ENCODE data around the gene ITGB3. TPM values are rescaled to one million over a fixed set of nuclear protein-coding genes. Genes with fewer than 3 reads are reported as not detected.

ITGB3 gene
- total RNA-seq, 1 donor from 2014 or later: 6.6 TPM

DNA sequence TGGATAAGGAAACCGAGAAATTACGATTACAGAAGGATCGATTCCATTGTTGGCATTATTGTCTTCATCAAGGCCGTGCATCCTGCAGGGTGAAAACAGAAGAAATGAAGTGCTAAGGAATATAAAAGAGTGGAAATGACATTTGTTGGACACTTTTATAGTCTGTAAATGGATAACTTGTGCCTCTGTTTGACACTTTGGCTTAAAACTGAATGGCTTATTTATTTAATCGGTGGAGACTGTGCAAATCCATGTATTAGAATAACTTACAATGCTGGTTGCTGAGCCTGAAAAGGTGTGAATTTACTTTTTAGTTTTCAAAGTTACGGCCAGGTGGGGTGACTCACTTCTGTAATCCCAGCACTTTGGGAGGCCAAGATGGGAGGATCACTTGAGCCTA lies 31.4 kb downstream of the ITGB3 start:
- ATAC-seq (no peak), DNase-seq (no peak)
- intact Hi-C loops (cut with DNase I): no loop called here
- H3K27me3 ChIP-seq: no peaks in the 10 kb centered on the region
- H3K36me3 ChIP-seq: no peaks in the 10 kb centered on the region
- peaks cover 4% of the 10 kb centered on the region for H3K4me1 ChIP-seq
- no peak overlapping the region for H3K4me3 ChIP-seq
- H3K9me3 ChIP-seq: no peaks in the 10 kb centered on the region
- no peak overlapping the region for H3K27ac ChIP-seq
- TF ChIP-seq, protein P1, sequence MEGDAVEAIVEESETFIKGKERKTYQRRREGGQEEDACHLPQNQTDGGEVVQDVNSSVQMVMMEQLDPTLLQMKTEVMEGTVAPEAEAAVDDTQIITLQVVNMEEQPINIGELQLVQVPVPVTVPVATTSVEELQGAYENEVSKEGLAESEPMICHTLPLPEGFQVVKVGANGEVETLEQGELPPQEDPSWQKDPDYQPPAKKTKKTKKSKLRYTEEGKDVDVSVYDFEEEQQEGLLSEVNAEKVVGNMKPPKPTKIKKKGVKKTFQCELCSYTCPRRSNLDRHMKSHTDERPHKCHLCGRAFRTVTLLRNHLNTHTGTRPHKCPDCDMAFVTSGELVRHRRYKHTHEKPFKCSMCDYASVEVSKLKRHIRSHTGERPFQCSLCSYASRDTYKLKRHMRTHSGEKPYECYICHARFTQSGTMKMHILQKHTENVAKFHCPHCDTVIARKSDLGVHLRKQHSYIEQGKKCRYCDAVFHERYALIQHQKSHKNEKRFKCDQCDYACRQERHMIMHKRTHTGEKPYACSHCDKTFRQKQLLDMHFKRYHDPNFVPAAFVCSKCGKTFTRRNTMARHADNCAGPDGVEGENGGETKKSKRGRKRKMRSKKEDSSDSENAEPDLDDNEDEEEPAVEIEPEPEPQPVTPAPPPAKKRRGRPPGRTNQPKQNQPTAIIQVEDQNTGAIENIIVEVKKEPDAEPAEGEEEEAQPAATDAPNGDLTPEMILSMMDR (IDR thresholded peaks at IDR 0.05): no peak

DNA sequence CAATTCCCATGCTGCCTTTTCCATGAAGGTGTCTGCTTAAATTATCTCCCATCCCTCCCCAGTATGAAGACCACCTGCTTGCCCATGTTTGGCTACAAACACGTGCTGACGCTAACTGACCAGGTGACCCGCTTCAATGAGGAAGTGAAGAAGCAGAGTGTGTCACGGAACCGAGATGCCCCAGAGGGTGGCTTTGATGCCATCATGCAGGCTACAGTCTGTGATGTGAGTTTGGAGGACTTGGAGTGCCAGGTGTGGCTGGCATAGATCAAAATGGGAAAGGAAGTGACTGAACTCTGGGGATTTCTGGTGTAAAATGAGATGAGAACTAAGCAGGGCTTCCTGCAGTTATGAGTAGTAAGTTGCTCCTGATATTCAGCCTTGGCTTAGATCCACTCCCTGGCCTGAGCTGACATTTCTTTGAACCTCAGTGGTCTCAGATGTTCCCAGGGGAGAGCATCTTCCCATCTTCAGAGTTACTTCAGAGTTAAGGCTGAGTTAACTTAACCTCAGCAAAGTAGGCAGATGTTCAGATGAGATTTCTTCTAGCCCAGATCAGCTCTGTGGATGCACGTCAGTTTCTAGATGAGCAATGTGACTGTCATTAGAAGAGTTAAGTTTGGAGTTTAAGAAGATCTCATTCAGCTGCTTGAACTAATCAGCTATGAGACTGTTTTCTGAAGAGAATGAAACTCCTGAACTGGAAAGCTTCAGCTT lies 32.7 kb downstream of the ITGB3 start:
- ATAC-seq (no peak), DNase-seq (no peak)
- TF ChIP-seq, protein P1 (IDR thresholded peaks at IDR 0.05): no peak
- H3K4me1 ChIP-seq: no peaks in the 10 kb centered on the region
- intact Hi-C loops (cut with DNase I): no loop called here
- H3K9me3 ChIP-seq: no peaks in the 10 kb centered on the region
- no peaks in the 10 kb centered on the region for H3K36me3 ChIP-seq
- no peak overlapping the region for H3K4me3 ChIP-seq
- H3K27ac ChIP-seq: no peak overlapping the region
- H3K27me3 ChIP-seq: no peaks in the 10 kb centered on the region

DNA sequence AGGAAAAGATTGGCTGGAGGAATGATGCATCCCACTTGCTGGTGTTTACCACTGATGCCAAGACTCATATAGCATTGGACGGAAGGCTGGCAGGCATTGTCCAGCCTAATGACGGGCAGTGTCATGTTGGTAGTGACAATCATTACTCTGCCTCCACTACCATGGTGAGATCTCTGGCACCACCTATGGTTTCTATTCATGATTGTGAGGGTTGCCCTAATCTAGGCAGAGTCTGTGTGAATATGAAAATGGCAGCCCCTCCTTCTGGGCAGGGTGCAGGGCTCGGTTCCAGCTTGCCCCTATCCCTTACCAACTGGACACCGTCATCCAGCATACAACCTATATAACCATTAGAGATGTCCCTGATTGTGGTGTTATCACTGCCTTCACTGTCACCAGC lies 33.4 kb downstream of the ITGB3 start:
- intact Hi-C loops (cut with DNase I): no loop called here
- Histone ChIP-seq H3K9me3 (no peaks in the 10 kb centered on the region), H3K4me3 (no peak overlapping the region), H3K4me1 (no peaks in the 10 kb centered on the region), H3K36me3 (no peaks in the 10 kb centered on the region), H3K27ac (no peak overlapping the region), H3K27me3 (no peaks in the 10 kb centered on the region)
- ATAC-seq: no peak
- TF ChIP-seq, protein P1 (IDR thresholded peaks at IDR 0.05): no peak
- no peak for DNase-seq

DNA sequence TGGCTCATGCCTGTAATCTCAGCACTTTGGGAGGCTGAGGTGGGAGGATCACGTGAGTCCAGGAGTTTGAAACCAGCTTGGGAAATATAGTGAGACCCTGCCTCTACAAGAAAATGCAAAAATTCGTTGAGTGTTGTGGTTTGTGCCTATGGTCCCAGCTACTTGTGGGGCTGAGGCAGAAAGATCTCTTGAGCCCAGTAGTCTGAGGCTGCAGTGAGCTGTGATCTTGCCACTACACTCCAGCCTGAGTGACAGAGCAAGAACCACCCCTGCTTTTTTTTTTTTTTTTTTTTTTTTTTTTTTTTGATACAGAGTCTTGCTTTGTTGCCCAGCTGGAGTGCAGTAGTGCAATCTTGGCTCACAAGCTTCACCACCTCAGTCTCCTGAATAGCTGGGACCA lies 34.0 kb downstream of the ITGB3 start:
- no peaks in the 10 kb centered on the region for H3K9me3 ChIP-seq

DNA sequence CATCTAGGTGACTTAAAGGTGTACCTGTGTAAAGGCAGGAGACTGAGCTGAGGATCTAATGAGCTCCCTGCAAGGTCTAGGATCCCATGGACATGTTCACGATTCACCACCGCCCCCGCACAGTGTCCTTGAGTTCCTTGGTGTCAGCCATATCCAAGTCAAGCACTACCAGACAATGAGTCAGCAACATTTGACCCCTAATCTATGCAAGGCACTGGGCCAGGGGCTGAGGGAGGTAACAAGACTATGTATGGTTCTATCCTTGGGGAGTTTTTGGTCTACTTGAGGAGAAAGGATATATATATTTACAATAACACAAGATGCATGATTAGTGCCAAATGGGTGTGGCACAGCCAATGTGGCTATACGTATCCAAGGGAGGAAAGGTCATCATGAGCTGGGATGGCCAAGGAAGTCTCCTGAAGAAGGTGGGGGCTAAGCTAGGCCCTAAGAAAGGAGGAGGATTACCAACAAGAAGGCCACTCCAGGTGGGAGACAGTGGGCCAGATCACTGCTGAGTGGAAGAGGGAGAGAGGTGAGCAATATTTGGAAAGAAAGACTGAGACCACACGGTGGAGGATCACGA lies 35.0 kb downstream of the ITGB3 start:
- H3K27ac ChIP-seq: no peak overlapping the region

More for the DNA sequence above, 34.0 kb downstream of the ITGB3 start:
- no peak overlapping the region for H3K27ac ChIP-seq
- TF ChIP-seq, protein P1 (IDR thresholded peaks at IDR 0.05): no peak
- no peak for DNase-seq
- H3K36me3 ChIP-seq: no peaks in the 10 kb centered on the region
- no peaks in the 10 kb centered on the region for H3K4me1 ChIP-seq
- intact Hi-C loops (cut with DNase I): no loop called here
- no peak overlapping the region for H3K4me3 ChIP-seq
- ATAC-seq: no peak
- H3K27me3 ChIP-seq: no peaks in the 10 kb centered on the region

More for the DNA sequence above, 35.0 kb downstream of the ITGB3 start:
- no peaks in the 10 kb centered on the region for H3K27me3 ChIP-seq
- no peak overlapping the region for H3K4me3 ChIP-seq
- ATAC-seq: no peak
- TF ChIP-seq, protein P1 (IDR thresholded peaks at IDR 0.05): no peak
- intact Hi-C loops (cut with DNase I): no loop called here
- no peaks in the 10 kb centered on the region for H3K4me1 ChIP-seq
- H3K9me3 ChIP-seq: no peaks in the 10 kb centered on the region
- no peak for DNase-seq
- H3K36me3 ChIP-seq: no peaks in the 10 kb centered on the region

Measured in upper lobe of right lung (tissue), 1 donor.